Dedifferentiated amniotic fluid mesenchymal stem cell (primary cell): Measurements from ENCODE around the gene SREBF2.
A peak's percentile ranks its signal among the peaks of the same experiment; 100 is the strongest.
"Not testable (repeated sequence)": the region's sequence is repeated elsewhere in the genome, so short reads cannot be mapped to it uniquely, and the experiment has no call there.

Source experiments
- DNase-seq: peaks from one replicate; pipeline ENCODE4 v3.0.0-alpha.2; 2016; ENCODE audit errors: extremely low spot score

SREBF2 gene

DNA sequence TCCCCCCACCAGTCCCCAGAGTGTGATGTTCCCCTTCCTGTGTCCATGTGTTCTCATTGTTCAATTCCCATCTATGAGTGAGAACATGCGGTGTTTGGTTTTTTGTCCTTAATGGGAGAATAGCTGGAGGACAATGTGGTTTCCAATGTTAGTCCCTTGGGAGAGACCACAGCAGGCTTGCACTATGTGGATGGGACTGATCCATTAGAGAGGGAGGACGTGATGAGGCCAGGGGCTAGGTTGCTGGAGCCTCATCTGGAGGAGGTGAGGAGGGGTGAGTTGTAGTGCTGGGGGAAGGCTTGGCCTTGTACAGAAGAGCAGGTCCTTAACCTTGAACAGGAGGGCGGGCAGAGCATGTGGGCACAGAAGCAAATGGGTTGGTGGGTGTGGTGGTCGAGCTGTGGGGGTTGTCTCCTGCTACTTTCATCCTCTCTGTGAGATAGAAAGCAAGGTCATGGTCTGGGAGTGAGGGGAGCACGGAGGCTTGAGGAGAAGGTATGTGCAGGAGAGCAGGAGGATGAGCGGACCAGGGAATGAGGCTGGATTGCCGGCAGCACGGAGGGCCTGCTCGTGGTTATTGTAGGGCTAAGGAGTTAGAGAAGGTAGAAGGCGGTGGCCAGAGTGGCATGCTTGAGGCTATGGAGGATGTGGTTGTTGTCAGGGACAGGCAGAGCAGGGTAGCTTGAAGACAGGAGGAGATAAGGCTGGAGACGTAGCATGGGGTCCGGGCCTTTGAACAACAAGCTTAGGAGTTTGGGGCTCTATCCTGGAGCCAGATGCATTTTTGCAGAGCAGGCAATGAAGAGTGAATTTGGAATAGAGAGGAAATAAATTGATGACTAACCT, 11.2 kb upstream of the SREBF2 start:
- DNase-seq: no peak

- DNase-seq: peak; percentile 30
These were observed 10.4 kb upstream of the SREBF2 start for GRCh38 chr22:41822317-41823057.

GRCh38 chr22:41823797-41824196, 9.1 kb upstream of the SREBF2 start:
- no peak for DNase-seq

- DNase-seq: no peak
These were observed 7.5 kb upstream of the SREBF2 start for GRCh38 chr22:41825376-41825775.

DNA sequence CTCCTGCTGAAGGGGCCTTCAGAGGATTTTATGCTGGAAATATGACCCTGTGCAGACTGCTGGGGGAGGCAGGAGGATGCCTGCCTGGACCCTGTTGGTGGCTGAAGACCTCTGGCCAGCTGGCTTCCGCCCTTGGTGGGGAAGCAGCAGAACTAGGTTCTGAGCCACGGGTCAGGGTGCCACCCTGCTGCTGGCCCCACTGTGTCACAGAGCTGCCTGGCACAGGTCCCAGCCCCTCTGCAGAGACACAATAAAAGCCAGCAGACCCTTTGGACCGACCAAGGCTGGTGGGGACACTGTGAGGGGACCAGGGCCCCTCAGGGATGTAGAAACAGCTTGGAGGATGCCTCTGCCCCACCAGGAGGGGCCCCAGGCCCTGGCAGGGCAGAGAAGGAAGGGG, 6.9 kb upstream of the SREBF2 start:
- no peak for DNase-seq

DNA sequence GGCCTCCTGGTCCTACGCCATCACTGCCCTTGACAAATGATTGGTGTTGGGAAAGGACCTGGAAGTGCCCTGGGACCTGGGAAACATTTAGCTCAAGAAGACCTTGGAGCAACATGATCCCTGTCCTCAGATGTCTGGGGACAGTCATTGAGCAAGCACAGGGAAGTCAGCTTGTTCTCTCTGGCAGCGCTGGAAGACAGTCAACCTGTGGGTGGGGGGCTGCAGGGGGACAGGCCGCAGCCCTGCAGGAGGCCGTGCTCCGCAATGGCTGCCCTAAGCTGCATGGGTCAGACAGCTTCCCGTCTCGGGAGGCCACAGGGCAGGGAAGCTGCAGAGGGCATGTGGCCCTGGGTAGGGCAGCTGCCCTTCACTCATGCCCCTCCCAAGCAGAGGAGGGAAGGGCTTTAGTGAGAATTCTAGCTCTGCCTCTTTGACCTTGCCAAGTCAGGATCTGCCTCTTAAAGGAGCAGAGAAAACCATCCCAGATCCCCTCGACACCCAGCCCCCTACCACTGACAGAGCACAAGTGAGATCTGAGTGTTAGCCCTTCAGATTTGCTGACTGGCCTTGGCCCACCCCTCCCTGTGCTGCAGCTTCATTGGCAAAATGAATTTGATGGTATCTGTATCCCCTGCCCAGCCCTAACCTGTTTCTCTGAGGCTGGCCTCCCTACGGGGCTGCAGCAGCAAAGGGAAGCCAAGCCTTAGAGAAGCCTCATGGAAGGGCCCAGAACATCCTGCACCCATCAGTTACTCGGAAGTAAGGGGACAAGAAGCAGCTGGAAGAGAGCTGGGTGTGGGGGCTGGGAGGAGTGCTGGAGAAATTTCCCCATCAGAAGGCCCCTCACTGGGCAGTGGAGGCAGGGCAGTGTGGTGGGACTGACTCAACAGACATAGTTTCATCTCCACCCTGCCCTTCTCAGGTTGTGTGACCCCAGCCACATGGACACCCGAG, 6.2 kb upstream of the SREBF2 start:
- DNase-seq: no peak

- no peak for DNase-seq
These were observed 5.2 kb upstream of the SREBF2 start for GRCh38 chr22:41827671-41828070.

- DNase-seq: no peak
These were observed 4.4 kb upstream of the SREBF2 start for GRCh38 chr22:41828516-41828915.

DNA sequence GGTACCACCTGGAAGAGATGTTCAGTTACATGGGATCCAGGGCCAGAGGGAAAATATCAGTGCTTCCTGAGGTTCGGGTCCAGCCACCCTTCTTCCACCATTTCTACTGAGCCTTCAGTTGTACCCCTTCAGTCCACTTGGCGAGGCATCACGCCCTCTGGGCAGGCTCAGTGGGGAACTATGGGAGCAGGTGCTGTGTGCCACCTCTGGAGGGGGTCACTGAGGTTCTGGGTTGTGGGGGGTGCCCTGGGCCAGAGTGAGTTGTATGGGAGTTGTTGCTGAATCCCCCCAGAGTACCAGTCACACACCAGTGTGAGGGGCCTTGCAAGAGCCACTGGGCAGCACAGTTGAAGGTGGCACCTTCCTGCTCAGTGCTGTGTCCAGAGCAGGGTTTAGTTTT, 2.7 kb upstream of the SREBF2 start:
- no peak for DNase-seq

- no peak for DNase-seq
These were observed 1.5 kb upstream of the SREBF2 start for GRCh38 chr22:41831383-41831782.

DNA sequence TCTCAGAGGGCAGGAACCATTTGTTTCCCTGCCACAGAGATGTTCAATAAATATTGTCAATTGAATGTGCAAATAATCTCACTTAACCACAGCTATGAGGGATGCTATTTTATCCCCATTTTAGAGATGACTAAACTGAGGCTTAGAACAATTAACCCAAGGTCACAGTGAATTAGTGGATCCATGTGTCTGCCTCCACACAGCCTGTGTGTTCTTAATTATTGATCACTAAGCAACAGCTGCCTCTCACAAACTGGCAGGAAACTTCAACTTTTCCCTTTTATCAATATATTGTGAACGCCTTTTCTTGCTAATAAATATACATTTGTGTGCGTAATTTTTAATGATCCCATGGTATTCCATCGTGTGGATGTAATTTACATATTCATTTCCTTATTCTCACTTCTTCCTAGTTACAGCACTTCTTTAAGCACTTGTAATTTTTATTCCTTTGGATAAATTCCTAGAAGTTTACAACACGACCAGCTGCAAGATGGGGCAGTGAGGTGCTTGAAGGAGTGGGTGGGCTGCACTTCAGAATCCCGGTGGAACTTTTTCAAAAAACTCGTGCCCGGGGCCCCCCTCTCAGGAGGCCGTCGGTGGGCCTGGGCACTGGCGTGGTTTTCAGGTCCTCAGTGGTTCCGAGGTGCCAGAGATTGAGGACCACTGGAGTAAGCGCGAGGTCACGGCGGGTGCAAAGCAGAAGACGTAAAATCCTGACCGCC, 915 bp upstream of the SREBF2 start:
- DNase-seq: no peak

DNA sequence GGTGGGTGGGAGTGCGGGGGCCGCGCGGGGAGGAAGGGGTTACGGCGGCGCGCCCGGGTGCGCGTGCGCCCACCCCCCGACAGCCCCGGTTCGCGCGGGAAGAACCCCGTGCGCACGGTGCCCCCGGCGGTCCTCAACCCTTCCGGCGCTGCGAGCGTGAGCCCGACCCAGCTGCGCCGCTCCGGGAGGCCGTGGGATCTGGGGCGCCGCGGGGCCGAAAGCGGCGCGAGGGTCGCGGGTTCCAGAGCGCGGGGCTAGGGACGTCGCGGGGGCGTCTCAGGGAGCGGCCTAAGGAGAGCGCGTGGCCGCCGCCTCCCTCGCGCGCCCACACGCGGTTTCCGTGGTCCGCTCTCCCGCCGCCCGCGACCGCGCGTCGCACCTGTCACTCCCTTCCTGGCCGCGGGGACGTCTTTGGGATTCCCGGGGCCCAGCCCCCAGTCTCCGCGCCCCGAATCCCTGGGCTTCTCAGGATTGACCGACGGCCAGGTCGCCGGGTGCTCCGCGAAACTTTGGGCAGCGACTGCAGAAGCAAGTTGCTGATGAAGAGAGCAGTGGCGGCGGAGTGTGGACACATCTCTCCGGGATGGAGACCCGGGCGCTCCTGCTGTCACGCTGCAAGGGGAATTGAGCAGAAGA, 582 bp downstream of the SREBF2 start:
- no peak for DNase-seq

DNA sequence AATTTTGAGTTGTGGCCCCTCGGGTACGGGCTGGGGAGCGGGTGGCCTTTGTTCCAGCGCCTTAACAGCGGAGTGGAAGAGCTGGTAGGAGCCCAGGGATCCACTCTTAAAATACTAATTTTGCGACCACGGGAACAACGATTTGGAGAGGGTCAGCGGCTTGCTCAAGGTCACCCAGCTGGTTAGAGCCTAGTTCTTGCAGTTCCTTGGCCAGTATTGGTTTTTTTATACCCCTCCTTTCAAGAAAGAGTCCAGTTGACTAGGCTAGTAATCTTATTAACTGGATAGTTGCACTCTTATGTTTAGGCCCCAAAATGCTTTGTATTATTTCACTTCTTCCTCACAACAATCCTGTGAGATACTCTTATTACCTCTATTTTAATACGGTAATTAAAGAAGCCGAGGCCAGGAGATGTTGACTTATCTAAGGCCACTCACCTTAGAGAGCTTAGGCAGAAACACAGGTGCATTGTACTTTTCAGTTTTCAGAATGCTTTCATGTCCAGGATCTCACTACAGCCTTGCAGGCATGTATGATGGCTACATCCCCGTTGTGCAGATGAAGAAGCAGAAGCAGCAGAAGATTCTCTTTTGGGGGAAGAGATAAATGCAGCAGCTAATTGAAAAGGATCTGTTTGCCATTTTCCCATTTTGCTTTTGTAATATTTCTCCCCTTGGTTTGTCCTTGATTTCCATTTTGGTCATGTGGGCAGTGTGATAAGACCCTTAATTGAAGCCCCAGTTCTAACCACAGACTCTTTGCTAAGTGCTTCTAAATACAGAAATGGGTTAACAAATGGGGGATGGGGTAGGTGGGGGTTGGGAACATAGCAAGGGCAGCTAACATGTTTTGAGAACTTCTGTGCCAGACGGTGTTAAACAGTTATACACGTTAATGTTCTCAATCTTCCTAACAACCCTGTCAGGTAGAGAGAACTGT, 1.4 kb downstream of the SREBF2 start:
- no peak for DNase-seq

- not testable (repeated sequence) for DNase-seq
These were observed 2.6 kb downstream of the SREBF2 start for GRCh38 chr22:41835462-41835861.

GRCh38 chr22:41836551-41836950, 3.6 kb downstream of the SREBF2 start:
- DNase-seq: no peak

DNA sequence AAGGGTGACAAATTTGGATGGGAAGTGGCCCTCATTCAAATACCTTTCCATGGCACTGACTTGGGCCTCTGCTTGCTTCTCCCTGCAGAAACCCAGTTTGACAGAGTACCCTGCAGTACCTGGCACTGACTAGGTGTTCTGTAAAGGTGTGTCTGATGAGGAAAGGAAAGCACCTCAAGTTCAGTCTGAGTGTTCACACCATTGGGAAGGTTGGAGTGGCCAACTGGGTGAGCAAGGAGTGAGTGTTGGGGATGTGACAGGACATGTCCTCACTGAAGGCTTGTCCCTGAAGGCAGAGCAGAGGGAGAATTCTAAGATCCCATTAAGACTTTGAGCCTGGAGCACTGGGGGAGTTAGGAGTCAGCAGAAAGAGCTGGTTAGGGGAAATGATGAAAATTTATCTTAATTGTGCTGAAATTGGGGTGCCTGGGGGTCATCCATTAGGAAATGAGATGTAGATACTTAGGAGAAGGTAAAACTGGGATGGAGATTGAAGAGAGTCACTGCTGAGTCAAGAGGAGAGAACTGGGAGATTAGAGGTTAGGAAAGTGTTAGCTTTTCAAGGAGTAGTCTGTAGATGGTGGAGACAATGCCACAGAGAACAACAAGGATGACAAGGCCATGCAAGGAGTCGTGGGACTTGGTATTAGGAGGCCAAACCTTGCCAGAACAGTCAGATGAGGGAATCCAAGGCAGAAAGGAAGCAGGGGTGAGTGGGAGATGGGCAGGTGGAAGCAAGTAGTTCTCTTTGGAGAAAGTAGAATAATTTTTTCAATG, 6.1 kb downstream of the SREBF2 start:
- no peak for DNase-seq

DNA sequence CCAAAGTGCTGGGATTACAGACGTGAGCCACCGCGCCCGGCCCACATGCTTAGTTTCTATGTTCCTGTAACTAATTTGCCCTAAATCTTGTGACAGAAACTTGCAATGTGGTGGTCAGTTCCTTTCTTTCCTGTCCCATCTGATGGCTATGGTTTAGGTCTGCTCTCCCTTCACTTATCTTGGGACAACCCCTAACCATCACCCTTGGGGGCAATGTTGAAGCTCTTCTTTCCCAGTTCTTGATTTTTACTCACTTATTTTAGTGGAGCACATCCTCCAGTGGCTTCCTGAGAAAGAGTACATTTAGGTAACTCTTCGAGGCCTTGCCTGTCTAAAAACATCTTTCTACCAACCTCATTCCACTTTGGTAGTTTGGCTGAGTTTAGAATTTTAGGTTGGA, 7.3 kb downstream of the SREBF2 start:
- no peak for DNase-seq

DNA sequence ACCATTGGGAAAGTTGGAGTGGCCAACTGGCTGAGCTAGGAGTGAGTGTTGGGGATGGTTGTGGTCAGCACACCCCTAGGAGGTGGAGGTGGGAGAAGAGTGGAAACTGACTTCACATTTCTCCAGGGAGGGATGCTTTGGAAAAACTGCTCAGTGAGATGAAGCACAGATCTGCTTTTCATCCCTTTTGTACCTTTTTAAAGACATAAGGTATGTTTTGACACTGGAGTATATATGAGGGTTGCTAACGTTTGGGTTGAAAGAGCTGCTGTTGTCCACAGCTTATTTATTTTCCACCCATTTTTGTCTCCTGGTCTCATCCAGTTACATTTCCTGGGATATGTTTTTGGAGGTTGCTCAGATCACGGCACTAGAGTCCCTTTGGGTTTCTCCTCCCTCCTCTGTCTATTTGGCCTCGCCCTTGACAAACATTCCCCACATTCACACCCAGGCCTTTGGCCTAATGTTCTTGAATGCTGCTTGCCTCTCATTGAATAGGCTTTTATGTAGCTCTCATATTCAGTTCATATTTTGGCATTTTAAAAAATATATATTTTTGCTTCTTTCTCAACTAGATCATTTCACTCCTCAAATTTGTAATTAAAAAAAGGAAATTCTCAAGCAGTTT, 8.3 kb downstream of the SREBF2 start:
- no peak for DNase-seq
